B cell (primary cell): Measurements from ENCODE around the gene WIPF1. TPM values are rescaled to one million over a fixed set of nuclear protein-coding genes. Genes with fewer than 3 reads are reported as not detected.

Experiments
- ATAC-seq: fragments of 200-7000 bp; cut with Tn5 transposase; one replicate; pipeline ENCODE4 v1.10.0; 2021; ENCODE audit warnings: low read depth, mild to moderate bottlenecking, moderate number of reproducible peaks, moderate library complexity
- CTCF ChIA-PET: fragments of 350-600 bp; sonication (Branson Sonifier 250); formaldehyde crosslinking; loops from one replicate; lab custom pipeline; 2021; ENCODE audit warnings: antibody characterized with exemption, inconsistent platforms; lab: Charles Lee
- POLR2A ChIA-PET: fragments of 350-600 bp; sonication (Branson Sonifier 250); formaldehyde crosslinking; loops from one replicate; lab custom pipeline; 2021; ENCODE audit warnings: antibody characterized with exemption; lab: Charles Lee
- DNase-seq: peaks from one replicate; pipeline ENCODE4 v3.0.0; 2013
- H2AFZ ChIP-seq: 2 replicates; pipeline ENCODE4 v1.6.1; 2012; ENCODE audit warnings: mild to moderate bottlenecking, low read depth, low read length; ENCODE audit not compliant: insufficient read depth, poor library complexity, severe bottlenecking
- H3K27ac ChIP-seq, 2 donors: 1 replicate in 1 of 2; 2 replicates in 1 of 2; pipeline ENCODE4 v1.5.1; 2012 to 2013; ENCODE audit warnings: low read length in 2 of 2, mild to moderate bottlenecking in 2 of 2, moderate library complexity in 1 of 2
- H3K27me3 ChIP-seq, 4 experiments: fragments of 200-600 bp in 1 of 4; sonication (generic) in 1 of 4; replicated peaks in 1 of 4; 1 replicate in 2 of 4; 2 replicates in 2 of 4; pipeline versions ENCODE4 v1.6.1 to v1.7.0; 2013 to 2016; ENCODE audit warnings: low read length in 3 of 4, mild to moderate bottlenecking in 2 of 4, mixed read lengths in 1 of 4, moderate library complexity in 1 of 4; ENCODE audit not compliant: insufficient read depth in 4 of 4, control insufficient read depth in 3 of 4; ENCODE audit errors: control extremely low read depth in 1 of 4
- H3K36me3 ChIP-seq, 2 experiments: replicated peaks in 1 of 2; 1 replicate in 1 of 2; 2 replicates in 1 of 2; pipeline versions ENCODE4 v1.6.1 to v1.7.1; 2013; ENCODE audit warnings: low read length in 1 of 2; ENCODE audit not compliant: insufficient read depth in 2 of 2, control insufficient read depth in 1 of 2; ENCODE audit errors: control extremely low read depth in 1 of 2, extremely low read depth in 1 of 2
- H3K4me1 ChIP-seq, 2 donors: fragments of 200-600 bp in 1 of 2; sonication (generic) in 1 of 2; 1 replicate in 1 of 2; 2 replicates in 1 of 2; pipeline versions ENCODE4 v1.5.1 to v1.6.1; 2013 to 2017; ENCODE audit warnings: low read length in 2 of 2; ENCODE audit not compliant: control insufficient read depth in 2 of 2, insufficient read depth in 2 of 2
- H3K4me2 ChIP-seq: replicated peaks from 2 replicates; pipeline ENCODE3; 2012; ENCODE audit warnings: mild to moderate bottlenecking, low read depth, low read length; ENCODE audit not compliant: poor library complexity, severe bottlenecking
- H3K4me3 ChIP-seq, 5 experiments: fragments of 200-600 bp in 1 of 5; sonication (generic) in 1 of 5; 1 replicate in 3 of 5; 2 replicates in 2 of 5; pipeline versions ENCODE4 v1.5.1 to v1.7.0; 2011 to 2016; ENCODE audit warnings: low read length in 4 of 5, mild to moderate bottlenecking in 4 of 5, low read depth in 2 of 5, control low read depth in 1 of 5, moderate library complexity in 1 of 5; ENCODE audit not compliant: insufficient read depth in 1 of 5; ENCODE audit errors: control extremely low read depth in 1 of 5, extremely low read depth in 1 of 5
- H3K79me2 ChIP-seq: fragments of 200-600 bp; sonication (generic); one replicate; pipeline ENCODE4 v1.6.0; 2016; ENCODE audit warnings: low read length; ENCODE audit not compliant: control insufficient read depth, insufficient read depth
- H3K9ac ChIP-seq: fragments of 200-600 bp; sonication (generic); 2 replicates; pipeline ENCODE4 v1.6.1; 2017; ENCODE audit warnings: mild to moderate bottlenecking, low read length, moderate library complexity
- H3K9me3 ChIP-seq, 3 donors: one replicate each; pipeline versions ENCODE4 v1.6.1 to v1.7.1; 2013; ENCODE audit warnings: low read length in 2 of 3; ENCODE audit not compliant: control insufficient read depth in 2 of 3, insufficient read depth in 1 of 3; ENCODE audit errors: control extremely low read depth in 1 of 3
- H4K20me1 ChIP-seq: 2 replicates; pipeline ENCODE4 v1.6.0; 2012; ENCODE audit warnings: mild to moderate bottlenecking, low read length; ENCODE audit not compliant: insufficient read depth, control insufficient read depth, poor library complexity, severe bottlenecking
- H3K27ac Mint-ChIP-seq: one replicate; pipeline ENCODE4 v1.8.0; 2021; ENCODE audit warnings: mixed read lengths
- H3K27me3 Mint-ChIP-seq: one replicate; pipeline ENCODE4 v1.8.0; 2021; ENCODE audit warnings: mixed read lengths
- H3K4me1 Mint-ChIP-seq: one replicate; pipeline ENCODE4 v1.8.0; 2021; ENCODE audit warnings: mixed read lengths
- H3K4me3 Mint-ChIP-seq: one replicate; pipeline ENCODE4 v1.8.0; 2021; ENCODE audit warnings: mixed read lengths
- H3K9me3 Mint-ChIP-seq: one replicate; pipeline ENCODE4 v1.8.0; 2022; ENCODE audit warnings: mixed read lengths; ENCODE audit not compliant: insufficient read depth
- EZH2 ChIP-seq: IDR thresholded peaks from 2 replicates; pipeline ENCODE4 v1.6.1; 2012; ENCODE audit warnings: borderline replicate concordance, low read depth, mild to moderate bottlenecking, moderate library complexity, low read length; ENCODE audit not compliant: insufficient read depth, poor library complexity, severe bottlenecking
- WGBS: methylation state at CpG from one replicate; pipeline ENCODE4 v1.1.5; 2013; ENCODE audit warnings: missing lambda C conversion rate; ENCODE audit not compliant: insufficient coverage; 5-methylcytosine and 5-hydroxymethylcytosine counted together
- intact Hi-C: fragments of 100-400 bp; cut with micrococcal nuclease; formaldehyde crosslinking; loops from one replicate; pipeline ENCODE4 v1.10.0; 2022
- polyA plus RNA-seq: library from polyadenylated mRNA; depleted of rRNA; stranded (reverse); fragments of >200 nt; gene quantifications from 2 replicates; pipeline ENCODE4 v1.2.3, GENCODE V29; 2012
- total RNA-seq, 2 donors: library from RNA; stranded (reverse); fragments of 120-200 nt in 1 of 2; gene quantifications; 1 replicate in 1 of 2; 2 replicates in 1 of 2; pipeline versions ENCODE4 v1.2.3 to v1.2.4, GENCODE V29; 2013 to 2022
- TF ChIP-seq, protein P1 (sequence below): fragments of 200-600 bp; IDR thresholded peaks from one replicate; pipeline ENCODE4 v1.8.0; 2022; ENCODE audit warnings: antibody characterized with exemption, mild to moderate bottlenecking

WIPF1 gene
- total and polyA plus RNA-seq, 2 donors (not counting 1 experiment from before 2014, with no cell fraction given): 137 to 390 TPM

DNA sequence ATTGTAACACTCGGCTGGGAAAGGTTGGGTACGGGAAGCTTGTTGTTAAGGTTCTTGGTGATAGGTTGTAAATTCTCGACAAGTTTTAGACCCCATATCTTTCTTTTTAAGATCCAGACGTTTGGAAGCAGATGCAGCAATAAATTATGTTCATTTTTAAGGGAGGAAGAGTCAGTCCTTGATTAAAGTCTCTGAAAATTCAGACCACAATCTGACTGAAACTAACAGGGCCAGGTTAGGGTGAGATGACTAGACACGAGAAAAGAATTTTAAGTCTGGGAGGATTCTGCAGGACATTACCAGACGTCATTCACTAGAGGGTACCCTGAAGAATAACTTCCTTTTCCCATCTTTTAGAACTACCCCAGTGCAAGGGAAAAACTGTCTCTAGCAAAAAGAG lies 16.1 kb downstream of the WIPF1 start:
- Histone ChIP-seq H3K36me3 (peaks cover 3 to 92% of the 10 kb centered on the region in 2 experiments), H3K27me3 (no peaks in the 10 kb centered on the region), H3K9ac (no peak overlapping the region), H3K27ac (peak overlapping the region in 1 of 2 donors; percentile 72), H3K4me1 (peaks cover 39 to 40% of the 10 kb centered on the region in 2 donors), H4K20me1 (peaks cover 41% of the 10 kb centered on the region), H3K79me2 (peaks cover 91% of the 10 kb centered on the region), H2AFZ (no peak overlapping the region), H3K9me3 (no peaks in the 10 kb centered on the region), H3K4me2 (no peak overlapping the region), H3K4me3 (no peak overlapping the region)
- CTCF ChIA-PET: interaction anchor here (0.6 to 16.4 kb wide), 7 partner anchors 20 to 167 kb away, joined by 3 to 384 read pairs (median 15); partner anchors contain the start of gene WIPF1
- DNase-seq (no peak), ATAC-seq (no peak)
- Mint-ChIP-seq H3K4me3 (no peak overlapping the region), H3K9me3 (no peaks in the 10 kb centered on the region), H3K27ac (peak overlapping the region; percentile 83), H3K4me1 (peaks cover 71% of the 10 kb centered on the region), H3K27me3 (no peaks in the 10 kb centered on the region)
- TF ChIP-seq, protein P1, sequence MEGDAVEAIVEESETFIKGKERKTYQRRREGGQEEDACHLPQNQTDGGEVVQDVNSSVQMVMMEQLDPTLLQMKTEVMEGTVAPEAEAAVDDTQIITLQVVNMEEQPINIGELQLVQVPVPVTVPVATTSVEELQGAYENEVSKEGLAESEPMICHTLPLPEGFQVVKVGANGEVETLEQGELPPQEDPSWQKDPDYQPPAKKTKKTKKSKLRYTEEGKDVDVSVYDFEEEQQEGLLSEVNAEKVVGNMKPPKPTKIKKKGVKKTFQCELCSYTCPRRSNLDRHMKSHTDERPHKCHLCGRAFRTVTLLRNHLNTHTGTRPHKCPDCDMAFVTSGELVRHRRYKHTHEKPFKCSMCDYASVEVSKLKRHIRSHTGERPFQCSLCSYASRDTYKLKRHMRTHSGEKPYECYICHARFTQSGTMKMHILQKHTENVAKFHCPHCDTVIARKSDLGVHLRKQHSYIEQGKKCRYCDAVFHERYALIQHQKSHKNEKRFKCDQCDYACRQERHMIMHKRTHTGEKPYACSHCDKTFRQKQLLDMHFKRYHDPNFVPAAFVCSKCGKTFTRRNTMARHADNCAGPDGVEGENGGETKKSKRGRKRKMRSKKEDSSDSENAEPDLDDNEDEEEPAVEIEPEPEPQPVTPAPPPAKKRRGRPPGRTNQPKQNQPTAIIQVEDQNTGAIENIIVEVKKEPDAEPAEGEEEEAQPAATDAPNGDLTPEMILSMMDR: no peak
- TF ChIP-seq EZH2: no peak
- intact Hi-C loops: no loop called here
- WGBS: no CpG with 5 or more reads among the region's 6 CpGs
- POLR2A ChIA-PET: no interaction called here

DNA sequence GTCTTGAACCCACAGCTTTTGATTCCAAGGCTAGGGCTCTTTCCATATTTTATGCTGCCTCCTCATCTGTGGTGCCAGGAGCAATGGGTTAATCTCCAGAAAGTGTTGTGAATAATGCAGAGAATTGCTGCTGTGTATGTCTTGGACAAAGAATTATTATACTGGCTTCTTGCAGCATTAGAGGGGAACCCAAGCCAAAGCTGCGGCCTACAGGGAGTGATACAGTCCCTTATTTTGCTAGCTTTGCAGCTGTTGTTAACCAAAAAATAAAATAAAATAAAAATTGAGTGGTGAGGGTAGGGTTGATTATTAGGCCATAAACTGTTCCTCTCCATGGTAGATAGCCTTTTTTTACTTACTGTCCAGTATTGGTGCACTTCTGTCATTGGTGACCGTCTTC lies 16.7 kb downstream of the WIPF1 start:
- ChIA-PET CTCF (interaction anchor here (1.5 to 16.4 kb wide), 7 partner anchors 21 to 168 kb away, joined by 3 to 384 read pairs (median 34); partner anchors contain the start of gene WIPF1), POLR2A (interaction anchor here (1.4 kb wide), 1 partner anchor 103 kb away, joined by 5 read pairs; no protein-coding TSS in a partner anchor)
- WGBS: no CpG with 5 or more reads among the region's 2 CpGs
- Histone ChIP-seq H3K9me3 (no peaks in the 10 kb centered on the region), H3K36me3 (peaks cover 3 to 93% of the 10 kb centered on the region in 2 experiments), H4K20me1 (peaks cover 39% of the 10 kb centered on the region), H3K4me2 (no peak overlapping the region), H3K79me2 (peaks cover 90% of the 10 kb centered on the region), H3K27me3 (no peaks in the 10 kb centered on the region), H3K9ac (no peak overlapping the region), H3K4me3 (no peak overlapping the region), H3K27ac (peak overlapping the region in 1 of 2 donors; percentile 72), H2AFZ (no peak overlapping the region), H3K4me1 (peaks cover 35 to 38% of the 10 kb centered on the region in 2 donors)
- H3K4me3 Mint-ChIP-seq: no peak overlapping the region
- no peak for ATAC-seq
- no peaks in the 10 kb centered on the region for H3K9me3 Mint-ChIP-seq
- intact Hi-C loops: no loop called here
- H3K4me1 Mint-ChIP-seq: peaks cover 67% of the 10 kb centered on the region
- DNase-seq: no peak
- TF ChIP-seq, protein P1: no peak
- TF ChIP-seq EZH2: no peak
- peak overlapping the region; percentile 83 for H3K27ac Mint-ChIP-seq
- H3K27me3 Mint-ChIP-seq: no peaks in the 10 kb centered on the region
